Calu3 (cell line): ENCODE measurements around the gene PTPRR. TPM values are rescaled to one million over a fixed set of nuclear protein-coding genes. Genes with fewer than 3 reads are reported as not detected.
A peak's percentile ranks its signal among the peaks of the same experiment; 100 is the strongest.

Experiments used
- BruUV-seq: library from RNA; stranded (reverse); fragments of 400-500 nt; replicated peaks from 2 replicates; lab custom pipeline; 2021; lab: Mats Ljungman, UMichigan
- CTCF ChIA-PET: fragments of 300-600 bp; sonication (Branson Sonifier 250); formaldehyde crosslinking; loops from one replicate; lab custom pipeline; 2022; ENCODE audit warnings: antibody characterized with exemption; lab: Charles Lee
- DNase-seq: peaks from one replicate; pipeline ENCODE4 v3.0.0; 2022
- H3K27ac Mint-ChIP-seq: one replicate; pipeline ENCODE4 v1.8.0; 2022; ENCODE audit warnings: mixed read lengths; ENCODE audit not compliant: unreplicated experiment
- H3K27me3 Mint-ChIP-seq: one replicate; pipeline ENCODE4 v1.8.0; 2022; ENCODE audit warnings: mixed read lengths; ENCODE audit not compliant: unreplicated experiment
- H3K36me3 Mint-ChIP-seq: one replicate; pipeline ENCODE4 v1.8.0; 2022; ENCODE audit warnings: mild to moderate bottlenecking, moderate library complexity, mixed read lengths; ENCODE audit not compliant: insufficient read depth, unreplicated experiment
- H3K4me1 Mint-ChIP-seq: one replicate; pipeline ENCODE4 v1.8.0; 2022; ENCODE audit warnings: mild to moderate bottlenecking, low read depth, mixed read lengths; ENCODE audit not compliant: unreplicated experiment
- H3K4me3 Mint-ChIP-seq: one replicate; pipeline ENCODE4 v1.8.0; 2022; ENCODE audit warnings: mild to moderate bottlenecking, low read depth, moderate library complexity, mixed read lengths; ENCODE audit not compliant: unreplicated experiment
- H3K9me3 Mint-ChIP-seq: one replicate; pipeline ENCODE4 v1.8.0; 2022; ENCODE audit warnings: low read depth, mixed read lengths; ENCODE audit not compliant: unreplicated experiment
- intact Hi-C: fragments of 100-400 bp; cut with micrococcal nuclease; formaldehyde crosslinking; loops from one replicate; pipeline ENCODE4 v1.10.0; 2022; ENCODE audit not compliant: unreplicated experiment
- total RNA-seq: library from RNA; stranded (reverse); gene quantifications from 2 replicates; pipeline ENCODE4 v1.2.3, GENCODE V29; 2022
- TF ChIP-seq, protein P1 (sequence below): fragments of 200-600 bp; IDR thresholded peaks from one replicate; pipeline ENCODE4 v1.8.0; 2022; ENCODE audit warnings: antibody characterized with exemption; ENCODE audit not compliant: unreplicated experiment

The PTPRR gene
- total RNA-seq, 1 experiment from 2014 or later, result 39.1 TPM

DNA sequence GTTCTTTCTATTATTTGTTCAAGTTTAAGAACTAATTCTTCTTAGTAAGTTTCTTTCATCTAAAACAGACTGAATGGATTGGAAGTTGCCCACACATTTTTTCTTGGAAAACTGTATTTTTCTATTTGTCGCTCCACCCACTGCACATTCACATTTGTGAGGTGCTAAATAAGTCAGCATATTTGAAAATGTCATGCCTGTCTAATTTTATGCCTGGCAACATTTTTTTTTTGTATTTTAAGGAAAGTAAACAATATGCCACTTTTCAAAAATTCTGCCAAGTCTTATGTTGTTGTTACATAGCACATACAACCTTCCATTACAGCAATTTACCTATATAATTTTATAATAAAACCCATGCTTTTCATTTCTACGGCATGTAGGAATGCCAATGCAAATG is 170.6 kb downstream of the PTPRR start:
- intact Hi-C loops, result loop anchor here (5.0 kb wide), 1 partner anchor 407 kb away; the partner anchor contains the start of gene TSPAN8
- peaks cover 77% of the 10 kb centered on the region for H3K36me3 Mint-ChIP-seq

DNA sequence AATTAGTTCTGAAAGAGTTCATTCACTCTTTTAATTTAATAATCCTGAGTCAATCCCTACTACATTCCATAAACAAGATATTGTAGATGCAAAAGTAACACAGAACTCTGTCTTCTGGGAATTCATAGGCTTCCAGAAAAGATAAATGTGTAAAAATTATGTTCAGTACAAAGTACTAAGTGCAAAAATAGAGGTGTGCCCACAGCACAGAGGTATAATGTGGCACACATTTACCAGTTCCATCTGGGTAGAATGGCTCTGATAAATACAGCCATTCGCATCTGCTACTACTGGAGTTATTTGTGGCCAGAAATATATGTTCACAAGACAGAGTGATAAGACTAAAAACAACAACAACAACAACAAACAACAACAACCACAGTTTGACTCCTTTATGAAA is 171.7 kb downstream of the PTPRR start:
- Mint-ChIP-seq H3K27me3 (no peaks in the 10 kb centered on the region), H3K36me3 (peaks cover 79% of the 10 kb centered on the region), H3K4me3 (peak overlapping the region; percentile 80), H3K4me1 (peaks cover 51% of the 10 kb centered on the region), H3K9me3 (no peaks in the 10 kb centered on the region), H3K27ac (peak overlapping the region; percentile 88)
- no peak for DNase-seq
- BruUV-seq, result no TSS peak
- CTCF ChIA-PET, result no interaction called here
- TF ChIP-seq, protein P1, sequence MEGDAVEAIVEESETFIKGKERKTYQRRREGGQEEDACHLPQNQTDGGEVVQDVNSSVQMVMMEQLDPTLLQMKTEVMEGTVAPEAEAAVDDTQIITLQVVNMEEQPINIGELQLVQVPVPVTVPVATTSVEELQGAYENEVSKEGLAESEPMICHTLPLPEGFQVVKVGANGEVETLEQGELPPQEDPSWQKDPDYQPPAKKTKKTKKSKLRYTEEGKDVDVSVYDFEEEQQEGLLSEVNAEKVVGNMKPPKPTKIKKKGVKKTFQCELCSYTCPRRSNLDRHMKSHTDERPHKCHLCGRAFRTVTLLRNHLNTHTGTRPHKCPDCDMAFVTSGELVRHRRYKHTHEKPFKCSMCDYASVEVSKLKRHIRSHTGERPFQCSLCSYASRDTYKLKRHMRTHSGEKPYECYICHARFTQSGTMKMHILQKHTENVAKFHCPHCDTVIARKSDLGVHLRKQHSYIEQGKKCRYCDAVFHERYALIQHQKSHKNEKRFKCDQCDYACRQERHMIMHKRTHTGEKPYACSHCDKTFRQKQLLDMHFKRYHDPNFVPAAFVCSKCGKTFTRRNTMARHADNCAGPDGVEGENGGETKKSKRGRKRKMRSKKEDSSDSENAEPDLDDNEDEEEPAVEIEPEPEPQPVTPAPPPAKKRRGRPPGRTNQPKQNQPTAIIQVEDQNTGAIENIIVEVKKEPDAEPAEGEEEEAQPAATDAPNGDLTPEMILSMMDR, result no peak
- intact Hi-C loops, result no loop called here

More for the DNA sequence above, 170.6 kb downstream of the PTPRR start:
- DNase-seq, result no peak
- TF ChIP-seq, protein P1, result no peak
- no peaks in the 10 kb centered on the region for H3K27me3 Mint-ChIP-seq
- CTCF ChIA-PET, result interaction anchor here (0.9 kb wide), 1 partner anchor 17 kb away, joined by 3 read pairs; no protein-coding TSS in a partner anchor
- peaks cover 42% of the 10 kb centered on the region for H3K4me1 Mint-ChIP-seq
- H3K4me3 Mint-ChIP-seq, result peak overlapping the region; percentile 80
- no peaks in the 10 kb centered on the region for H3K9me3 Mint-ChIP-seq
- no TSS peak for BruUV-seq
- peak overlapping the region; percentile 88 for H3K27ac Mint-ChIP-seq

DNA sequence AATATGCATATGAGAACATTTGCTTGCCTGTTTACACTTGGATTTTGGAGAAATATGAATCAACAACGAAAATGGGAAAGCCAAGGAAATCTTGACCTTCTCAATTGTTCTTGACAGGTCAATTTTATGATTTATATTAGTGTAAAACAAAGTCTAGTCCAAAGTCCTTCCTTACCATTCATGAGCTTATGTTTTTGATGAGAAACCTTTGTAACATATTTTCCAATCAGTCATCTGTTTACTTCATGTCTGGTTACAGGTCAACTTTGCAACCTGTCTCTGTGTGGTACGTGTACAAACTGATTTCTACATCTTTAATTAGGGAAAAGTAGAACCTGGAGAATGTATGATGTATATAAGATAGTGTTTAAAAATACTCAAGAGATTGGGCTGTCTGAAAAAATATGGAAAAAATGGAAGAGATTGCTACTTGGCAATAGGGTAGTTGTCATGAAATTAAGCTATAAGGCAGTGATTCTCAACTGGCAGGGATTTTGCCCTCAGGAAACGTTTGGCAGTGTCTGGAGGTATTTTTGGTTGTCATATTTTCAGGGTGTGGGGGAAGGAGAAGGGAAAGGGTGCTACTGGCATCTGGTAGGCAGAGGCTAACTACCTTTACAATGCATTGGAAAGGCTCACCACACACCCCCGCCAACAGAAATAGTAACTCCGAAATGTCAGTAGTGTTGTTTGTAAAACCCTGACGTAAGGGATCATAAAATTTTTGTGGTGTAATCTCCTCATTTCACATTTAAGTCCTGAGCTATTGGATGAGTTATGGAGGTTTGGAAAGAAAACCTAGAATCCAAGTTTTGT is 172.9 kb downstream of the PTPRR start:
- Mint-ChIP-seq H3K27ac (peak overlapping the region; percentile 88), H3K9me3 (peaks cover 5% of the 10 kb centered on the region), H3K4me1 (peaks cover 60% of the 10 kb centered on the region), H3K27me3 (no peaks in the 10 kb centered on the region), H3K36me3 (peaks cover 79% of the 10 kb centered on the region), H3K4me3 (peak overlapping the region; percentile 80)
- DNase-seq, result no peak
- intact Hi-C loops, result loop anchor here (1.0 kb wide), 1 partner anchor 9 kb away; no protein-coding TSS in a partner anchor
- no TSS peak for BruUV-seq
- CTCF ChIA-PET, result interaction anchor here (1.4 kb wide), 1 partner anchor 9 kb away, joined by 6 read pairs; no protein-coding TSS in a partner anchor
- TF ChIP-seq, protein P1, result no peak

- Mint-ChIP-seq H3K36me3 (peaks cover 76% of the 10 kb centered on the region), H3K27ac (peak overlapping the region; percentile 83), H3K9me3 (peaks cover 5% of the 10 kb centered on the region), H3K27me3 (no peaks in the 10 kb centered on the region), H3K4me3 (peak overlapping the region; percentile 33), H3K4me1 (peaks cover 62% of the 10 kb centered on the region)
- no TSS peak for BruUV-seq
- TF ChIP-seq, protein P1, result no peak
- DNase-seq, result peak; percentile 39
- CTCF ChIA-PET, result interaction anchor here (0.5 to 2.1 kb wide), 4 partner anchors 8 to 72 kb away, joined by 3 to 14 read pairs (median 6); no protein-coding TSS in a partner anchor
- intact Hi-C loops, result loop anchor here (2.0 kb wide), 1 partner anchor 270 kb away; no protein-coding TSS in a partner anchor
Observed at GRCh38 chr12:70745048-70745447, 175.5 kb downstream of the PTPRR start.
